MV-4-11 (cell line): ENCODE measurements around the gene GJD4.

Experiments used
- DNase-seq: peaks from one replicate; lab custom pipeline; 2025; lab: John Stamatoyannopoulos, UW

GJD4 gene

GRCh38 chr10:35579726-35580422, 25.3 kb upstream of the GJD4 start:
- DNase-seq: no peak

- no peak for DNase-seq
Measured at GRCh38 chr10:35580423-35580770, 24.7 kb upstream of the GJD4 start.

- DNase-seq: no peak
Measured at GRCh38 chr10:35581655-35582054, 23.5 kb upstream of the GJD4 start.

- no peak for DNase-seq
Measured at GRCh38 chr10:35584946-35585345, 20.2 kb upstream of the GJD4 start.

GRCh38 chr10:35585356-35585755, 19.8 kb upstream of the GJD4 start:
- DNase-seq: no peak

GRCh38 chr10:35585903-35586535, 19.1 kb upstream of the GJD4 start:
- DNase-seq: no peak

- no peak for DNase-seq
Measured at GRCh38 chr10:35588836-35589235, 16.3 kb upstream of the GJD4 start.

- DNase-seq: no peak
Measured at GRCh38 chr10:35592441-35592840, 12.7 kb upstream of the GJD4 start.

- DNase-seq: no peak
Measured at GRCh38 chr10:35594115-35595079, 10.7 kb upstream of the GJD4 start.

- DNase-seq: no peak
Measured at GRCh38 chr10:35595106-35595505, 10.0 kb upstream of the GJD4 start.

GRCh38 chr10:35598379-35598778, 6.8 kb upstream of the GJD4 start:
- DNase-seq: no peak

- DNase-seq: no peak
Measured at GRCh38 chr10:35600193-35600592, 4.9 kb upstream of the GJD4 start.

- DNase-seq: no peak
Measured at GRCh38 chr10:35606430-35606829, 1.3 kb downstream of the GJD4 start.

GRCh38 chr10:35607475-35608327, 2.6 kb downstream of the GJD4 start:
- DNase-seq: no peak

GRCh38 chr10:35608328-35608672, 3.2 kb downstream of the GJD4 start:
- no peak for DNase-seq

GRCh38 chr10:35611750-35612149, 6.6 kb downstream of the GJD4 start:
- no peak for DNase-seq

GRCh38 chr10:35612385-35613106, 7.4 kb downstream of the GJD4 start:
- DNase-seq: no peak

- DNase-seq: no peak
Measured at GRCh38 chr10:35613107-35613440, 7.9 kb downstream of the GJD4 start.

- DNase-seq: no peak
Measured at GRCh38 chr10:35613597-35614226, 8.6 kb downstream of the GJD4 start.

GRCh38 chr10:35614312-35614711, 9.2 kb downstream of the GJD4 start:
- DNase-seq: no peak

- no peak for DNase-seq
Measured at GRCh38 chr10:35626971-35627507, 21.9 kb downstream of the GJD4 start.
